CD4-positive, CD25-positive, alpha-beta regulatory T cell (primary cell): ENCODE data around the gene TNFRSF25. TPM values are rescaled to one million over a fixed set of nuclear protein-coding genes. Genes with fewer than 3 reads are reported as not detected.
"Not testable (repeated sequence)": the region's sequence is repeated elsewhere in the genome, so short reads cannot be mapped to it uniquely, and the experiment has no call there.

Experiments
- ATAC-seq, 2 donors: fragments of 150-1000 bp; cut with Tn5 transposase; one replicate each; pipeline ENCODE4 v1.10.0; 2021; ENCODE audit warnings: low read depth in 2 of 2, moderate number of reproducible peaks in 2 of 2, moderate library complexity in 1 of 2
- DNase-seq, 3 donors: peaks; one replicate each; pipeline versions ENCODE4 v3.0.0 to v3.0.0-alpha.2; 2012 to 2022; ENCODE audit warnings: mixed read lengths in 1 of 3
- H3K27ac ChIP-seq: one replicate; pipeline ENCODE4 v1.7.0; 2013; ENCODE audit warnings: mild to moderate bottlenecking, low read length; ENCODE audit not compliant: insufficient read depth, poor library complexity, severe bottlenecking
- H3K27me3 ChIP-seq: one replicate; pipeline ENCODE4 v1.7.0; 2013; ENCODE audit warnings: low read length; ENCODE audit not compliant: control insufficient read depth, insufficient read depth
- H3K36me3 ChIP-seq: one replicate; pipeline ENCODE4 v1.7.0; 2013; ENCODE audit warnings: mild to moderate bottlenecking, low read length, moderate library complexity; ENCODE audit not compliant: control insufficient read depth, insufficient read depth
- H3K4me1 ChIP-seq: 2 replicates; pipeline ENCODE4 v1.7.0; 2013; ENCODE audit warnings: mild to moderate bottlenecking, low read length; ENCODE audit not compliant: insufficient read depth, control insufficient read depth, poor library complexity, severe bottlenecking
- H3K4me3 ChIP-seq: one replicate; pipeline ENCODE4 v1.7.0; 2013; ENCODE audit warnings: low read depth, mild to moderate bottlenecking, low read length, moderate library complexity
- H3K9me3 ChIP-seq, 2 experiments: 1 replicate in 1 of 2; 2 replicates in 1 of 2; pipeline ENCODE4 v1.7.0; 2013; ENCODE audit warnings: low read length in 2 of 2, mild to moderate bottlenecking in 1 of 2, moderate library complexity in 1 of 2; ENCODE audit not compliant: control insufficient read depth in 2 of 2
- H3K27ac Mint-ChIP-seq, 3 donors: one replicate each; pipeline ENCODE4 v1.8.0; 2020 to 2022; ENCODE audit warnings: mild to moderate bottlenecking in 3 of 3, mixed read lengths in 3 of 3, moderate library complexity in 2 of 3
- H3K27me3 Mint-ChIP-seq: one replicate; pipeline ENCODE4 v1.8.0; 2022; ENCODE audit warnings: mild to moderate bottlenecking, mixed read lengths
- H3K36me3 Mint-ChIP-seq: one replicate; pipeline ENCODE4 v1.8.0; 2020; ENCODE audit warnings: mixed read lengths
- H3K4me1 Mint-ChIP-seq, 4 donors: one replicate each; pipeline ENCODE4 v1.8.0; 2020 to 2022; ENCODE audit warnings: mixed read lengths in 4 of 4, mild to moderate bottlenecking in 1 of 4
- H3K4me3 Mint-ChIP-seq, 4 donors: one replicate each; pipeline ENCODE4 v1.8.0; 2020 to 2022; ENCODE audit warnings: mild to moderate bottlenecking in 4 of 4, mixed read lengths in 4 of 4, moderate library complexity in 3 of 4
- H3K9me3 Mint-ChIP-seq, 7 donors: one replicate each; pipeline ENCODE4 v1.8.0; 2020 to 2022; ENCODE audit warnings: mixed read lengths in 7 of 7, mild to moderate bottlenecking in 3 of 7, moderate library complexity in 2 of 7
- polyA plus RNA-seq, 4 donors: library from polyadenylated mRNA; unstranded; fragments of 300-500 nt; fragmentation: Illumina TruSeq; gene quantifications; one replicate each; pipeline ENCODE4 v1.2.3, GENCODE V29; 2021
- total RNA-seq: library from RNA; stranded (reverse); gene quantifications from one replicate; pipeline ENCODE4 v1.2.3, GENCODE V29; 2022

Gene TNFRSF25
- total and polyA plus RNA-seq, 5 donors from 2014 or later: 23.3 to 258 (median 31.4) TPM

DNA sequence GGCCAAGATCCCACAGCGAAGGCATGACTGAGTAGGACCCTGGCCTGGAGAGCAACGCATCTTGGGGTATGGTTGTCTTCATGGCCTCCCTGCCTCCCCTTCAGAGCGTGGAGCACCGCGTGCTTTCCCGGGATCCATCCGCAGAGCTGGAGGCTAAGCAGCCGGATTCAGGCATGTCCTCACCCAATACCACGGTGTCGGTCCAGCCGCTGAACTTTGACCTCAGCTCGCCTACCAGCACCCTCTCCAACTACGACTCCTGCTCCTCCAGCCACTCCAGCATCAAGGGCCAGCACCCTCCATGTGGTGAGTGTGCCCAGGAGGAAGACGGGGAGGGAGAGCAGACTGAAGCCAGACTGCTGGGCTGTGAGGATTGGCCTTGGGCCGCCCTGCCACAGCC is 21.6 kb downstream of the TNFRSF25 start:
- peaks cover 8% of the 10 kb centered on the region for H3K27me3 ChIP-seq
- H3K27me3 Mint-ChIP-seq: peaks cover 62% of the 10 kb centered on the region

DNA sequence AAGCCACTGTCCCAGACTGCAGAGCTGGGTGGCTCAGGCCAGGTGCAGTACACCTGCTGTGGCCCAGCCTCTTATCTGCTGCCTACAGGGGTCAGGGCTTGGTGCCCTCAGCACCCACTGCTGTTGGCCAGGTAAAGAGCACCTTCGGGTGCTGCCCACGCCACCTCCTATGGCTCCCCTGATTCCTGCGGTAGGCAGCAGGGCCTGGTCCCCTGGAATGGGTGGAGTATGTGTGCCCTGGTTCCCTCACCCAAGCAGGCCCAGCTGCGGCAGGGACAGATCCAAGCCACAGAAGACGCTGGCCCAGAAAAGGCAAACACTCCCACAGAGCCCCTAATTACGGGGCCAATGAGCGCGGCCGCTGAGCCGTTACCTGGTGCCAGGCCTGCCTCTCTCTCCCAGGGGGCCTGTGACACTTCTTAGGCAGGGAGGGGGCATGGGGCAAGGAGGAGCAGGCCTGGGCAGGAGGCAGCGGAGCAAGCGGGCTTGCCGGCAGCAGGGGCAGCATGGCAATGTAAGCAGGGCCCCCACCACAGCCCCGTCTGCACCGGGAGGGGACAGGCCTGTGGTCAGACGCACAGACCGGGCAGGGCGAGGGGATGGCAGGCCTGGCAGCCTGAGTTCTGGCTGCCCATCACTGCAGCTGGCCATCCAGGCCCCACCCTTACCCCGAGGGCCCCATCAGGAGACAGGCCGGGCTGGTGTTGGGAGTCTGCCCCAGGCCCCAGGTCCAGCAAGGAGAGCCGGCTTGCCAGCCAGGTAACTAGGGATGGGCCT is 22.4 kb downstream of the TNFRSF25 start:
- H3K9me3 ChIP-seq: no peaks in the 10 kb centered on the region
- Mint-ChIP-seq H3K4me3 (no peak overlapping the region), H3K4me1 (peaks cover 0 to 25% (median 5%) of the 10 kb centered on the region in 4 donors), H3K27ac (no peak overlapping the region), H3K36me3 (no peaks in the 10 kb centered on the region), H3K9me3 (peaks cover 0 to 2% (median 0%) of the 10 kb centered on the region in 7 donors), H3K27me3 (peaks cover 60% of the 10 kb centered on the region)
- DNase-seq (no peak), ATAC-seq (no peak)
- no peaks in the 10 kb centered on the region for H3K36me3 ChIP-seq
- no peak overlapping the region for H3K27ac ChIP-seq
- H3K4me3 ChIP-seq: no peak overlapping the region
- peaks cover 8% of the 10 kb centered on the region for H3K27me3 ChIP-seq
- H3K4me1 ChIP-seq: peaks cover 32% of the 10 kb centered on the region

More for the DNA sequence above, 21.6 kb downstream of the TNFRSF25 start:
- H3K9me3 ChIP-seq: no peaks in the 10 kb centered on the region
- DNase-seq: no peak
- peaks cover 38% of the 10 kb centered on the region for H3K4me1 ChIP-seq
- H3K4me3 ChIP-seq: no peak overlapping the region
- peaks cover 0 to 27% (median 8%) of the 10 kb centered on the region in 4 donors for H3K4me1 Mint-ChIP-seq
- H3K27ac ChIP-seq: no peak overlapping the region
- H3K4me3 Mint-ChIP-seq: peak overlapping the region in 1 of 4 donors; percentile 31
- peak overlapping the region in 1 of 3 donors; percentile 58 for H3K27ac Mint-ChIP-seq
- H3K36me3 ChIP-seq: no peaks in the 10 kb centered on the region
- no peaks in the 10 kb centered on the region for H3K36me3 Mint-ChIP-seq
- no peak for ATAC-seq
- peaks cover 0 to 2% (median 0%) of the 10 kb centered on the region in 7 donors for H3K9me3 Mint-ChIP-seq

DNA sequence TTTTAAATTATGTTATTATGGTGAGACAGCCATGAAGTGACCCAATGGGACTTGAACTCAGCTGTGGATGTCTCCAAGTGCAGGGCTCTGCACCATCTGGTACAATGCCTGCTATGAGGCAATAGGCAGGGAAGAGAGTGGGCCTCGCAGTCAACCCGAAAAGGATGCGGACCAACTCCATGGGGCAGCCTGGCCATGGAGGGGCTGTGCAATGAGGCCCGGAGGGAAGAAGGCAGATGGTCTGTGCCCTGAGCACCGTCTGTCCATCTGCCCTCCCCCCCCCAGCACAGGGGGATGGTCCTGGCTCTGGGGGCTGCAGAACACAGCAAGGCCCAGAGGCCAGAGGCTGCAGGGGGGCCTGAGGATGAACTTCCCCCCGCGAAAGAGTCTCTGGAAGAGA is 24.4 kb downstream of the TNFRSF25 start:
- no peak for ATAC-seq
- Mint-ChIP-seq H3K27me3 (peaks cover 65% of the 10 kb centered on the region), H3K4me3 (peak overlapping the region in 1 of 4 donors; percentile 59)

DNA sequence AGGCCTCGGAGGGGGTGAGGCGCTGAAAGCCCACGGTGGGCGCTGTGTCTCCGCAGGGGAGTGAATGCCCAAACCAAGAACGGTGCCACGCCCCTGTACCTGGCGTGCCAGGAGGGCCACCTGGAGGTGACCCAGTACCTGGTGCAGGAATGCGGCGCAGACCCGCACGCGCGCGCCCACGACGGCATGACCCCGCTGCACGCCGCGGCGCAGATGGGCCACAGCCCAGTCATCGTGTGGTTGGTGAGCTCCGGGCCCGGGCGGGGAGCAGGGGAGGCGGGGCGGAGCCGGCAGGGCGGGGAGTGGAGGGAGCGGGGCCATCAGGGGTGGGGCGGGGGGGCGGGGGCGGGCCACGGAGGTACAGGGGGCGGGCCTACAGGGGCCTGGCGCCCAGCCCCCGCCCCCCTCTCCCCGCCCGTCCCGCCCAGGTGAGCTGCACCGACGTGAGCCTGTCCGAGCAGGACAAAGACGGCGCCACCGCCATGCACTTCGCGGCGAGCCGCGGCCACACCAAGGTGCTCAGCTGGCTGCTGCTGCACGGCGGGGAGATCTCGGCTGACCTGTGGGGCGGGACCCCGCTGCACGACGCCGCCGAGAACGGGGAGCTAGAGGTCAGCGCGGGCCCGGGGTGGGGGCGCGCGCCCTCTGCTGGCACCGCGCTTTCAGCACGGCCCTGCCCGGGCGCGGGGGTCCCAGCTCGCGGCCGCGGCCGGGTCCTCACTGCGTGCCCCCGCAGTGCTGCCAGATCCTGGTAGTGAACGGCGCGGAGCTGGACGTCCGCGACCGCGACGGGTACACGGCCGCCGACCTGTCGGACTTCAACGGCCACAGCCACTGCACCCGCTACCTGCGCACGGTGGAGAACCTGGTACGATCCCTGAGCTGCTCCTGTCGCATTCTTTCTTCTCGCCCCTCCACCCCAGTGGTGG is 25.5 kb downstream of the TNFRSF25 start:
- H3K9me3 Mint-ChIP-seq: peaks cover 0 to 2% (median 0%) of the 10 kb centered on the region in 7 donors
- H3K4me1 ChIP-seq: peaks cover 10% of the 10 kb centered on the region
- H3K4me1 Mint-ChIP-seq: peaks cover 0 to 18% (median 8%) of the 10 kb centered on the region in 4 donors
- DNase-seq (peak; percentile 65 to 71 (median 71)), ATAC-seq (peak; percentile 72 to 79)
- peaks cover 64% of the 10 kb centered on the region for H3K27me3 Mint-ChIP-seq
- no peaks in the 10 kb centered on the region for H3K36me3 ChIP-seq
- H3K36me3 Mint-ChIP-seq: no peaks in the 10 kb centered on the region
- peak overlapping the region in 1 of 3 donors; percentile 76 for H3K27ac Mint-ChIP-seq
- H3K4me3 ChIP-seq: no peak overlapping the region
- no peak overlapping the region for H3K27ac ChIP-seq
- H3K27me3 ChIP-seq: peaks cover 8% of the 10 kb centered on the region
- H3K9me3 ChIP-seq: no peaks in the 10 kb centered on the region
- peak overlapping the region in 3 of 4 donors; percentile 59 to 73 (median 61) for H3K4me3 Mint-ChIP-seq

More for the DNA sequence above, 24.4 kb downstream of the TNFRSF25 start:
- H3K4me3 ChIP-seq: no peak overlapping the region
- no peak for DNase-seq
- H3K36me3 ChIP-seq: no peaks in the 10 kb centered on the region
- no peak overlapping the region for H3K27ac ChIP-seq
- Mint-ChIP-seq H3K9me3 (peaks cover 0 to 2% (median 0%) of the 10 kb centered on the region in 7 donors), H3K36me3 (no peaks in the 10 kb centered on the region), H3K4me1 (peaks cover 0 to 24% (median 8%) of the 10 kb centered on the region in 4 donors), H3K27ac (peak overlapping the region in 1 of 3 donors; percentile 52)
- no peaks in the 10 kb centered on the region for H3K9me3 ChIP-seq
- peaks cover 8% of the 10 kb centered on the region for H3K27me3 ChIP-seq
- peaks cover 12% of the 10 kb centered on the region for H3K4me1 ChIP-seq

DNA sequence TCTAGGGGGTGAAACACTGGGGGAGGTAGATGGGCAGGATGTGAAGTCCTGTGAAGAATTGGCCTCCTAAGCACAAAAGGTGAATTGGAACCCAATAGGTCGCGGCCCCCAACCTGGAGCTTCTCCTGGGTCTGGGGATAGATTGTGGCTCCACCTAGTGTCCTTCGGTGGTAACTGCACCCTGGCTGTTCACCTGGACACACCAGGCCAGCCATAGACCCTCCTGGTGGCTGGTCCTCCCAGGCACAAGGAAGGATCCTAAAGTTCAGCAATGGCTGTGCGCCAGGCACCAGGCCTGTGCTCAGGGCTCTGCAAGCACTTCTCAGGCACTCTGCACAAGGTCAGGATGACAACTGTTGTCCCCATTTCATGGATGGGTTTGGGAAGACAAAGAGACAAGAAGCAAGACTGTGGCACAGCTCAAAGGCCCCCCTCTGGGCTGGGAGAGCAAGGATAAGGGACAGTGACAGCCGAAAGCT is 27.9 kb downstream of the TNFRSF25 start:
- Mint-ChIP-seq H3K27ac (peak overlapping the region in 1 of 3 donors; percentile 57), H3K4me3 (peak overlapping the region in 3 of 4 donors; percentile 52 to 57 (median 56)), H3K4me1 (peaks cover 0 to 14% (median 5%) of the 10 kb centered on the region in 4 donors), H3K27me3 (peaks cover 53% of the 10 kb centered on the region), H3K9me3 (no peaks in the 10 kb centered on the region), H3K36me3 (no peaks in the 10 kb centered on the region)
- Histone ChIP-seq H3K4me1 (peaks cover 10% of the 10 kb centered on the region), H3K27ac (no peak overlapping the region), H3K27me3 (peaks cover 4% of the 10 kb centered on the region), H3K4me3 (no peak overlapping the region), H3K9me3 (no peaks in the 10 kb centered on the region), H3K36me3 (no peaks in the 10 kb centered on the region)
- ATAC-seq (peak; percentile 64 to 73), DNase-seq (peak; percentile 65 to 71 (median 69))

DNA sequence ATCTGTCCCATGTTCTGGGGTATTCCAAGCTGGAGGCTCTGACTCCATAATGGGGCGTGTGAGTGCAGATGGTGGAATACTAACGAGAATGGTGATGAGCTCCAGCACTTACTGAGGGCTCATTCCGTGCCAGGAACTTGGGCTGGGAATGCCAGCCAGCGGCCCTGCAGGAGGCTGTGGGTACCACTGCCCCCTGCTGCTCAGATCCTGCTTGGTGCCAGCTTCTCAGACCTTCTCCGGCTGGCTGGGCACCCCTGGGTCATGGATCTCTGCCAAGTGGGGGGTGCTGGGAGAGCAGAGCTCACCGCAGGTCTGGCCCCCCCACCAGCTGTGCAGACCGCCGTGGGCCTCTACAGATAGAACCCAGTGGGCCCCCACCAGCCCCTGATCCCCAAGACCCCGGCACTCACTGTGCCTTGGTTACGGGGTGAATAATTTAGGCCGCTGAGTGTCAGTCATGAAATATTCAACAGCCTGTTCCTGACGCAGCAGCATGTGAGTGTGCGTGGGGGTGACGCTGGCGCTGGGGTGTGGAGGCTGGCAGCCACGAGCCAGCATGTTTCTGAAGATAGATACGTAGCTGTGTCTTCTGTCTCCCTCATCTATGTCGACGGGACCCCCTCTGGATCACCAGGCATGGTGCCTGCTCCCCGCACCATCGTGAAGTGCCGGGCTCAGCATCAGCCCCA is 28.8 kb downstream of the TNFRSF25 start:
- not testable (repeated sequence) for ATAC-seq, H3K4me1 ChIP-seq, H3K9me3 ChIP-seq, H3K9me3 Mint-ChIP-seq, H3K36me3 ChIP-seq, H3K27ac ChIP-seq, H3K36me3 Mint-ChIP-seq, H3K27ac Mint-ChIP-seq, H3K4me3 Mint-ChIP-seq, H3K27me3 ChIP-seq, DNase-seq, H3K4me3 ChIP-seq
- H3K4me1 Mint-ChIP-seq: peaks cover 0 to 14% (median 5%) of the 10 kb centered on the region in 4 donors
- H3K27me3 Mint-ChIP-seq: peaks cover 47% of the 10 kb centered on the region

DNA sequence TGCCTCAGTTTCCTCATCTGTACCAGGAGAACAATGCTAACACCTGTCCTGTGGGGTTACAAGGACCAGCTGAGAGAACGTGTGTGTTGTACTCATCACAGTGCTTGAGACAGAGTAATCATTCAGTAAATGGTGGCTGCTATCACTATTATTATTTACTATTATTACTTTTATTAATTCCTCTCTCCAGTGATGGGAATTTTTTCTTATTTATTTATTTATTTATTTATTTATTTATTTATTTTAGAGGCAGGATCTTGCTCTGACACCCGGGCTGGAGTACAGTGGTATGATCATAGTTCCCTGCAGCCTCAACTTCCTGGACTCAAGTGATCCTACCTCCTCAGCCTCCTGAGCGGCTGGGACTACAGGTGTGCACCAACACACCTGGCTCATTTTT is 29.7 kb downstream of the TNFRSF25 start:
- H3K27ac Mint-ChIP-seq, H3K27me3 ChIP-seq, H3K27ac ChIP-seq, H3K36me3 Mint-ChIP-seq, H3K9me3 Mint-ChIP-seq, H3K9me3 ChIP-seq, ATAC-seq, H3K4me1 ChIP-seq, H3K4me3 ChIP-seq, DNase-seq, H3K4me3 Mint-ChIP-seq, H3K36me3 ChIP-seq: not testable (repeated sequence)
- H3K4me1 Mint-ChIP-seq: peaks cover 0 to 14% (median 5%) of the 10 kb centered on the region in 4 donors
- peaks cover 43% of the 10 kb centered on the region for H3K27me3 Mint-ChIP-seq
